Activated naive CD8-positive, alpha-beta T cell treated with anti-CD3 and anti-CD28 coated beads, Interleukin-2, amount 10 ng/mL, durations not matched to agents 7 days and 5 days (primary cell): ENCODE measurements around the gene CSNK1G1. TPM values are rescaled to one million over a fixed set of nuclear protein-coding genes. Genes with fewer than 3 reads are reported as not detected.
"Not testable (repeated sequence)": the region's sequence is repeated elsewhere in the genome, so short reads cannot be mapped to it uniquely, and the experiment has no call there.

ENCODE experiments used
- ATAC-seq: fragments of 150-1000 bp; cut with Tn5 transposase; one replicate; pipeline ENCODE4 v1.10.0; 2021; ENCODE audit warnings: low read depth, moderate library complexity
- POLR2A ChIA-PET: fragments of 350-600 bp; sonication (Branson Sonifier 250); formaldehyde crosslinking; loops from one replicate; lab custom pipeline; 2021; ENCODE audit warnings: antibody characterized with exemption; lab: Charles Lee
- DNase-seq: peaks from one replicate; pipeline ENCODE4 v3.0.0; 2021
- H3K27ac Mint-ChIP-seq: one replicate; pipeline ENCODE4 v1.8.0; 2022; ENCODE audit warnings: mild to moderate bottlenecking, mixed read lengths
- H3K27me3 Mint-ChIP-seq: one replicate; pipeline ENCODE4 v1.8.0; 2022; ENCODE audit warnings: mild to moderate bottlenecking, moderate library complexity, mixed read lengths
- H3K36me3 Mint-ChIP-seq: one replicate; pipeline ENCODE4 v1.8.0; 2021; ENCODE audit warnings: mild to moderate bottlenecking, mixed read lengths
- H3K4me1 Mint-ChIP-seq: one replicate; pipeline ENCODE4 v1.8.0; 2021; ENCODE audit warnings: mixed read lengths
- H3K4me3 Mint-ChIP-seq: one replicate; pipeline ENCODE4 v1.8.0; 2022; ENCODE audit warnings: mild to moderate bottlenecking, moderate library complexity, mixed read lengths
- H3K9me3 Mint-ChIP-seq: one replicate; pipeline ENCODE4 v1.8.0; 2021; ENCODE audit warnings: mixed read lengths
- total RNA-seq, 2 experiments: library from RNA; stranded (reverse); gene quantifications; one replicate each; pipeline ENCODE4 v1.2.3, GENCODE V29; 2021

The CSNK1G1 gene
- total RNA-seq, 2 experiments from 2014 or later: 26.2 to 26.7 TPM

DNA sequence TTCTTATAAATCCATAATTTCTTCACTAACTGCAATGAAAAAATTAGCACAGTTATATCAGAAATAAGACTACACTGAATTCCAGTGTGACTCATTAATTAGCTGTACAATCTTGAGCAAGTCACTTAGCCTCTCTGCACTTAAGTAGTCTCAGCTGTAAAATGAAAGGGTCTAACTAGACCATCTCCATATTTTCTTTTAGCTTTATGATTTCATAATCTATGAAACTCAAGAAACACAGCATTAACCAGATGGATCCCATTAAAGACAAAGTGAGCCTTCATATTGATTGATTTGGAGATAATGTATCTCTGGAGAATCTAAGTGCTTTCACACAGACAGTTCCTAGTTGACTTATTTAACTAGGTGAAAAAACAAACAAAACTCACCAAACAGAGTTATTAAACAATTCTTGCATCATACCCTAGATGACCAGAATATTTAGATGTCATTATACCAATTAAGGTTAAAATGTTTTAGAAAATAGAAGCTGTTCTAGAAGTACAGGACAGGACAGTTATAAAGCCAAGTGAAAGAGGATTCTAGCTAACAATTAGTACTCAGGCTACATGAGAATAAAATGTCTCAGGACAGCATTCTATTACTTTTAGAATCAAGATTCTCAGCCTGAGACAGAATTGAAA, 11.2 kb downstream of the CSNK1G1 start:
- Mint-ChIP-seq H3K4me3 (no peak overlapping the region), H3K36me3 (peaks cover 25% of the 10 kb centered on the region), H3K27ac (no peak overlapping the region), H3K4me1 (peaks cover 12% of the 10 kb centered on the region), H3K9me3 (no peaks in the 10 kb centered on the region), H3K27me3 (no peaks in the 10 kb centered on the region)
- DNase-seq (no peak), ATAC-seq (no peak)
- POLR2A ChIA-PET: no interaction called here

DNA sequence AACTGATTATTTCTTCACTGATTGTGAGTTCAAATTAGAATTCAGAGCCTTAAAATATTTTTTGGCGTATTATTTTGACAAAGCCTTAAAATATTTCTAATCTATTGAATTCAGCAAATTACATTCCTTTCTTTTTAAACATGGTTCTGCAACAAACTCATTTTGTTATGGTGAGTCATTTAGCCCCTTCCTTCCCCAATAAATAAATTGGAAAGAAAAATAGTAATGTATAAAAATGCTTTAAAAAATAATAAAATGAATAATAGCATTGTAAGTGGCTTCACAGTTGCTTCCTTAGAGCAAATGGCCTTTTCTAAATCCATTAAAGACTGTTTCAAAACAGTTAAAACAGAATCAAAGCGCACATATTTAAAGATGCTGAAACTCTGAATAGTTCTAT, 12.1 kb downstream of the CSNK1G1 start:
- Mint-ChIP-seq H3K4me3 (no peak overlapping the region), H3K27me3 (no peaks in the 10 kb centered on the region), H3K27ac (no peak overlapping the region), H3K4me1 (peaks cover 10% of the 10 kb centered on the region), H3K9me3 (no peaks in the 10 kb centered on the region), H3K36me3 (peaks cover 25% of the 10 kb centered on the region)
- DNase-seq: no peak
- POLR2A ChIA-PET: no interaction called here
- no peak for ATAC-seq

DNA sequence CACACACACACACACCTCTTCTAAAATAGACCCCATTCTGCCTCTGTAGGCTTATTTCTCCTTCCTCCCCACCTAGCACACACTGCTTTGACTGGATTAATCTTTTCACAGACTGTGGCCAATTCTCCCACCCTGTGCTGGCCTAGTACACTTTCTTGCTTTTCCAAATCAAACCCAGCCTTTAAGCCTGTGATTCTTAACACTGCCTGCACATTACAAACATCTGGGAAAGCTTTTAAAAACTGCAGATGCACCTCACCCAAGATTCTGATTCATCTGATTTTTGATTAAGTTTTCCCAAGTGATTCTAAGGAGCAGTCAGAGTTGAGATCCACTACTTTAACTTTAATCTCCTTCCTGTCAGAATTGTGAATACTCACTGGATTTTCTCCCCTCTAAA, 12.8 kb downstream of the CSNK1G1 start:
- Mint-ChIP-seq H3K36me3 (peaks cover 28% of the 10 kb centered on the region), H3K4me1 (peaks cover 11% of the 10 kb centered on the region), H3K4me3 (no peak overlapping the region), H3K27me3 (no peaks in the 10 kb centered on the region), H3K27ac (peak overlapping the region; percentile 40), H3K9me3 (no peaks in the 10 kb centered on the region)
- DNase-seq (no peak), ATAC-seq (no peak)
- POLR2A ChIA-PET: no interaction called here

DNA sequence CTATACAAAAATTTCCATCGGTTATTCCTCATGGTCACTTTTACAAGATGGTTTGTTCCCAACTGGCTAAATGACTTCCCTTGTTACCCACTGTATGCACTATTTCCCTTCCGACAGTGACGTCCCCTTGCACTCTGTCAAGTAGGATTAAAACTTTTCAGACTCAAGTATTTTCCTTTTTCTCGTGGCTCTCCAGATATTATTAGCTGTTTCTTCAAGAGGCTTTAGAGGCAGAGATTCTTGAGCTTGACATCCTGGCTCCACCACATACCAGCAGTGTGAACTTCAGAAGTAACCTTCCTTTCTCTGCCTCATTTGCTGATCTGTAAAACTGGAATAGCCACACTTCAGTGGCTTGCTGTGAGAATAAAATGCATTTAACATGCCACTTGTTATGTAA, 14.0 kb downstream of the CSNK1G1 start:
- H3K4me1 Mint-ChIP-seq: peaks cover 14% of the 10 kb centered on the region
- H3K27me3 Mint-ChIP-seq: no peaks in the 10 kb centered on the region
- ATAC-seq: no peak
- DNase-seq: no peak
- H3K36me3 Mint-ChIP-seq: peaks cover 22% of the 10 kb centered on the region
- POLR2A ChIA-PET: no interaction called here
- H3K9me3 Mint-ChIP-seq: no peaks in the 10 kb centered on the region
- H3K27ac Mint-ChIP-seq: no peak overlapping the region
- H3K4me3 Mint-ChIP-seq: no peak overlapping the region

DNA sequence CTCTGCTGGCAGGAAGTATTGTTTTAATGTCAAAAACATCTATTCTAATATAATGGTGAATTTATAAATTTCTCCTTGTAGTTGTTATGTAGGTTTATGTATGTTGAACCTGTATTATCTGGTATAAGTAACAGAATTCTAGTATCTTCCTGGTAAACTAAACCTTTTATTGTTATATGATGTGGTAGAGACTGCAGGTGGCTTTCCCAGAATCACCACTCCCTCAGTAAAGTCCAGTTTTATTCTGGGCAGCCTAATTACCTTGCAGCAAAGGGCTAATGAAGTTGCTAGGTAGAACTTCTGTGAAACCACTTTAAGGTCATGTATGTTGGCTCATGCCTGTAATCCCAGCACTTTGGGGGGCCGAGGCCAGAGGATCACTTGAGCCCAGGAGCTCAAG, 15.6 kb downstream of the CSNK1G1 start:
- POLR2A ChIA-PET: no interaction called here
- H3K36me3 Mint-ChIP-seq: peaks cover 17% of the 10 kb centered on the region
- H3K27ac Mint-ChIP-seq: no peak overlapping the region

DNA sequence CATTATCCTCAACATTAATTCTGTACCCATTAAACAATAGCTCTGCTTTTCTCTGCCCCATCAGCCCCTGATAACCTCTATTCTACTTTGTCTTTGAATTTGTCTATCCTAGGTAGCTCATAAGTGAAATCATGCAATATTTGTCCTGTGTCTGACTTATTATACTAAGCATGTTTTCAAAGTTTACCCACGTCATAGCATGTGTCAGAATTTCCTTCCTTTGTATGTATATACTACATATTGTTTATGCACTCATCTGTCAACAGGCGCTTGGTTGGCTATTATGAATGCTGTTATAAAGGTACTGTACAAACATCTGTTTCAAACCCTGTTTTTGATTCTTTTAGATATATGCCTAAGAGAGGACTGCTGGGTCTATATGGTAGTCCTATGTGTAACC, 18.2 kb downstream of the CSNK1G1 start:
- POLR2A ChIA-PET: no interaction called here
- Mint-ChIP-seq H3K27ac (no peak overlapping the region), H3K27me3 (no peaks in the 10 kb centered on the region), H3K9me3 (no peaks in the 10 kb centered on the region), H3K4me3 (no peak overlapping the region), H3K36me3 (peaks cover 13% of the 10 kb centered on the region), H3K4me1 (peaks cover 23% of the 10 kb centered on the region)
- no peak for ATAC-seq
- DNase-seq: no peak

More for the DNA sequence above, 15.6 kb downstream of the CSNK1G1 start:
- no peaks in the 10 kb centered on the region for H3K9me3 Mint-ChIP-seq
- H3K4me1 Mint-ChIP-seq: peaks cover 17% of the 10 kb centered on the region
- H3K27me3 Mint-ChIP-seq: no peaks in the 10 kb centered on the region
- ATAC-seq (no peak), DNase-seq (no peak)
- H3K4me3 Mint-ChIP-seq: no peak overlapping the region

DNA sequence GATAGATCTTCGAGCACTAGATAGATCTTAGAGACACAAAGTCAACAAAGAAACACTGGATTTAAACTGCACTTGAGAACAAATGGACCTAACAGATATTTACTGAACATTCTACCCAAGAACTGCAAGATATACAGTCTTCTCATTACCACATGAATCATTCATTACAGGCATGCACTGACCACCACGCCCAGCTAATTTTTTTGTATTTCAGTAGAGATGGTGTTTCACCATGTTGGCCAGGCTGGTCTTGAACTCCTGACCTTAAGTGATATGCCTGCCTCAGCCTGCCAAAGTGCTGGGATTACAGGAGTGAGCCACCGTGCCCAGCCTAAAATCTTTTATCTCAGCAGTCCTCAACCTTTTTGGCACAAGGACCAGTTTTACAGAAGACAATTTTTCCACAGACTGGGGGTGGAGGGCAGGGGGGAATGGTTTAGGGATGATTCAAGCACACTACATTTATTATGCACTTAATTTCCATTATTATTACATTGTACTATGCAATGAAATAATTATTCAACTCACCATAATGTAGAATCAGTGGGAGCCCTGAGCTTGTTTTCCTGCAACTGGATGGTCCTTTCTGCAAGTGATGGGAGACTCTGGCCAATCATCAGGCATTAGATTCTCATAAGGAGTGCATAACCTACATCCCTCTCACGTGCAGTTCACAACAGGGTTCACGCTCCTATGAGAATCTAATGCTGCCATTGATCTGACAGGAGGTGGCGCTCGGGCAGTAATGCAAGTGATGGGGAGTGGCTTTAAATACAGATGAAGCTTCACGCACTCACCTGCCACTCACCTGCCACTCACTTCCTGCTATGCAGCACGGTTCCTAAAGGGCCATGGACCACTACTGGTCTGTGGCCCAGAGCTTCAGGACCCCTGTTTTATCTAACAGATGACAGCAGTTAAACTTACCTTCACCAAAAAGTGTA, 21.7 kb downstream of the CSNK1G1 start:
- Mint-ChIP-seq H3K36me3 (peaks cover 7% of the 10 kb centered on the region), H3K4me1 (peaks cover 21% of the 10 kb centered on the region), H3K4me3 (no peak overlapping the region), H3K27me3 (no peaks in the 10 kb centered on the region), H3K27ac (peak overlapping the region; percentile 77), H3K9me3 (no peaks in the 10 kb centered on the region)
- no peak for DNase-seq
- ATAC-seq: peak; percentile 47
- POLR2A ChIA-PET: no interaction called here

DNA sequence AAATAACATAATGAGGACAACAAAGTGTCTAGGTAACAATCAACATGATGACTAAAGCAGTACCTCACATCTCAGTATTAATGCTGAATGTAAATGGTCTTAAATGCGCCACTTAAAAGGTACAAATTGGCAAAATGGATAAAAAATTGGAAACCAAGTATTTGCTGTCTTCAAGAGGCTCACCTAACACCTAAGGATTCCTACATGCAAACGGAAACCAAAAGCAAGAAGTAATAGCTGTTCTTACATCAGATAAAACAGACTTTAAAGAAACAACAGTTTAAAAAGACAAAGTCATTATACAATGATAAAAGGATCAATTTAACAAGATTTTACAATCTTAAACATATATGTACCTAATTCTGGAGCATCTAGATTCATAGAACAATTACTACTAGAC, 22.5 kb downstream of the CSNK1G1 start:
- Mint-ChIP-seq H3K9me3 (no peaks in the 10 kb centered on the region), H3K4me1 (peaks cover 21% of the 10 kb centered on the region), H3K27me3 (no peaks in the 10 kb centered on the region), H3K36me3 (peaks cover 4% of the 10 kb centered on the region), H3K27ac (peak overlapping the region; percentile 77), H3K4me3 (no peak overlapping the region)
- no peak for ATAC-seq
- no peak for DNase-seq
- POLR2A ChIA-PET: interaction anchor here (0.6 to 0.9 kb wide), 3 partner anchors 17 to 320 kb away, joined by 3 to 4 read pairs (median 4); no protein-coding TSS in a partner anchor

DNA sequence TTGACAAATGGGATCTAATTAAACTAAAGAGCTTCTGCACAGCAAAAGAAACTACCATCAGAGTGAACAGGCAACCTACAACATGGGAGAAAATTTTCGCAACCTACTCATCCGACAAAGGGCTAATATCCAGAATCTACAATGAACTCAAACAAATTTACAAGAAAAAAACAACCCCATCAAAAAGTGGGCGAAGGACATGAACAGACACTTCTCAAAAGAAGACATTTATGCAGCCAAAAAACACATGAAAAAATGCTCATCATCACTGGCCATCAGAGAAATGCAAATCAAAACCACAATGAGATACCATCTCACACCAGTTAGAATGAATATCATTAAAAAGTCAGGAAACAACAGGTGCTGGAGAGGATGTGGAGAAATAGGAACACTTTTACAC, 24.3 kb downstream of the CSNK1G1 start:
- H3K4me3 Mint-ChIP-seq, DNase-seq, H3K27me3 Mint-ChIP-seq, H3K27ac Mint-ChIP-seq, ATAC-seq, H3K36me3 Mint-ChIP-seq, H3K9me3 Mint-ChIP-seq, POLR2A ChIA-PET: not testable (repeated sequence)
- H3K4me1 Mint-ChIP-seq: peaks cover 17% of the 10 kb centered on the region

DNA sequence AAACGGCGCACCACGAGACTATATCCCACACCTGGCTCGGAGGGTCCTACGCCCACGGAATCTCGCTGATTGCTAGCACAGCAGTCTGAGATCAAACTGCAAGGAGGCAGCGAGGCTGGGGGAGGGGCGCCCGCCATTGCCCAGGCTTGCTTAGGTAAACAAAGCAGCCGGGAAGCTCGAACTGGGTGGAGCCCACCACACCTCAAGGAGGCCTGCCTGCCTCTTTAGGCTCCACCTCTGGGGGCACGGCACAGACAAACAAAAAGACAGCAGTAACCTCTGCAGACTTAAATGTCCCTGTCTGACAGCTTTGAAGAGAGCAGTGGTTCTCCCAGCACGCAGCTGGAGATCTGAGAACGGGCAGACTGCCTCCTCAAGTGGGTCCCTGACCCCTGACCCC, 29.0 kb downstream of the CSNK1G1 start:
- not testable (repeated sequence) for H3K9me3 Mint-ChIP-seq

DNA sequence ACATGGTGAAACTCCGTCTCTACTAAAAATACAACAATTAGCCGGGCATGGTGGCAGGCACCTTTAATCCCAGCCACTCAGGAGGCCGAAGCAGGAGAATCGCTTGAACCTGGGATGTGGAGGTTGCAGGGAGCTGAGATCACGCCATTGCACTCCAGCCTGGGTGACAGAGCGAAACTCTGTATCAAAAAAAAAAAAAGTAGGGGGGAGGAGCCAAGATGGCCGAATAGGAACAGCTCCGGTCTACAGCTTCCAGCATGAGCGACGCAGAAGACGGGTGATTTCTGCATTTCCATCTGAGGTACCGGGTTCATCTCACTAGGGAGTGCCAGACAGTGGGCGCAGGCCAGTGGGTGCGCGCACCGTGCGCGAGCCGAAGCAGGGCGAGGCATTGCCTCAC, 29.5 kb downstream of the CSNK1G1 start:
- POLR2A ChIA-PET, H3K27me3 Mint-ChIP-seq, H3K4me3 Mint-ChIP-seq: not testable (repeated sequence)

More for the DNA sequence above, 29.0 kb downstream of the CSNK1G1 start:
- H3K27me3 Mint-ChIP-seq, ATAC-seq, H3K27ac Mint-ChIP-seq, POLR2A ChIA-PET, H3K36me3 Mint-ChIP-seq, H3K4me3 Mint-ChIP-seq, H3K4me1 Mint-ChIP-seq, DNase-seq: not testable (repeated sequence)

DNA sequence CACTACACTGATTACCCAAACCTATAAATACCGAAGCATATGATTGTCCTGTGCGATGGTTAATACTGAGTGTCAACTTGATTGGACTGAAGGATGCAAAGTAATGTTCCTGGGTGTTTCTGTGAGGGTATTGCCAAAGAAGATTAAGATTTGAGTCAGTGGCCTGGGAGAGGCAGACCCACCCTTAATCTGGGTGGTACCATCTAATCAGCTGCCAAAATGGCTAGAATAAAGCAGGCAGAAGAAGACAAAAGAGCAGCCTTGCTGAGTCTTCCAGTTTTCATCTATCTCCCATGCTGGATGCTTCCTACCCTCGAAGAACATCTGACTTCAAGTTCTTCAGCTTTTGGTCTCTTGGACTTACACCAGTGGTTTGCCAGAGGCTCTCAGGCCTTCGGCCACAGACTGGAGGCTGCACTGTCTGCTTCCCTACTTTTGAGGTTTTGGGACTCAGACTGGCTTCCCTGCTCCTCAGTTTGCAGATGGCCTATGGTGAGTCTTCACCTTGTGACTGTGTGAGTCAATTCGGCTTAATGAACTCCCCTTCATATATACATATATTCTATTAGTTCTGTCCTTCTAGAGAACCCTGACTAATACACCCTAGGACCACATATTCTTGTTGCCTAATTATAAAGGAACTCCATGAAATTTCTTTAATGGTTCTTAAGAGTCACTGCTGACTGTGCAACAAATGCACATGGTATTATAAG, 31.7 kb downstream of the CSNK1G1 start:
- no peaks in the 10 kb centered on the region for H3K9me3 Mint-ChIP-seq
- DNase-seq (no peak), ATAC-seq (no peak)
- POLR2A ChIA-PET: no interaction called here
- no peaks in the 10 kb centered on the region for H3K27me3 Mint-ChIP-seq
- H3K27ac Mint-ChIP-seq: no peak overlapping the region
- no peak overlapping the region for H3K4me3 Mint-ChIP-seq
- H3K4me1 Mint-ChIP-seq: no peaks in the 10 kb centered on the region
- H3K36me3 Mint-ChIP-seq: peaks cover 1% of the 10 kb centered on the region

More for the DNA sequence above, 29.5 kb downstream of the CSNK1G1 start:
- not testable (repeated sequence) for H3K4me1 Mint-ChIP-seq, H3K9me3 Mint-ChIP-seq, H3K36me3 Mint-ChIP-seq, H3K27ac Mint-ChIP-seq, ATAC-seq, DNase-seq

DNA sequence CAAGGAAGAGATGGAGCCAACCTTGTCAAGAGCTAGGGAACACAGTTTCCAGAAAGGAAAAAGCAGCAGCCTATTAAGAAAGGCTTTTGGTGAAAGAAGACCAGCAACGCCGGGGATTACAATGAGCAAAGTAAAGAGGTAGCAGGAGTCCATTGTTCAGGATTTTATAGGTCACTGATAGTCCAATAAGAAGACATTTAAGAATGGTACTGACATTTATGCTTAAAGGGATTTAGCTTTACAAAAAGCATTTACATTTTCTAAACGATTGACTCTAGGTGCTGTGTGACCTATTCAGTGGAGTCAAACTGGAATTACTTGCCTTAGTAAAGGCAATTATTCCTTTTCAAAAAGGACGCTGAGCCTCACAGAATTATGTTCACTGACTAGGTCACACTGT, 40.8 kb downstream of the CSNK1G1 start:
- Mint-ChIP-seq H3K27ac (no peak overlapping the region), H3K9me3 (peaks cover 1% of the 10 kb centered on the region), H3K36me3 (peaks cover 5% of the 10 kb centered on the region), H3K27me3 (no peaks in the 10 kb centered on the region), H3K4me3 (no peak overlapping the region), H3K4me1 (no peaks in the 10 kb centered on the region)
- DNase-seq (no peak), ATAC-seq (no peak)
- POLR2A ChIA-PET: no interaction called here
